Effector memory CD4-positive, alpha-beta T cell (primary cell): ENCODE results near the gene CALD1.

Experiments used
- DNase-seq, 3 donors: peaks; one replicate each; pipeline ENCODE4 v3.0.0-alpha.2; 2020
- H3K27ac ChIP-seq: 2 replicates; pipeline ENCODE4 v1.7.0; 2013; ENCODE audit warnings: mild to moderate bottlenecking, low read length, moderate library complexity; ENCODE audit not compliant: insufficient read depth, poor library complexity, severe bottlenecking
- H3K27me3 ChIP-seq: replicated peaks from 2 replicates; pipeline ENCODE4 v1.7.0; 2013; ENCODE audit warnings: mild to moderate bottlenecking, low read length; ENCODE audit not compliant: insufficient read depth, control insufficient read depth, poor library complexity, severe bottlenecking
- H3K36me3 ChIP-seq: 2 replicates; pipeline ENCODE4 v1.7.0; 2013; ENCODE audit warnings: mild to moderate bottlenecking, low read length, moderate library complexity; ENCODE audit not compliant: control insufficient read depth, insufficient read depth
- H3K4me1 ChIP-seq: 2 replicates; pipeline ENCODE4 v1.7.0; 2013; ENCODE audit warnings: low read length, mild to moderate bottlenecking; ENCODE audit not compliant: control insufficient read depth, insufficient read depth, poor library complexity, severe bottlenecking
- H3K4me3 ChIP-seq: 2 replicates; pipeline ENCODE4 v1.7.0; 2013; ENCODE audit warnings: low read length, low read depth, mild to moderate bottlenecking; ENCODE audit not compliant: insufficient read depth, poor library complexity, severe bottlenecking
- H3K9me3 ChIP-seq: 2 replicates; pipeline ENCODE4 v1.7.0; 2013; ENCODE audit warnings: mild to moderate bottlenecking, low read length, moderate library complexity; ENCODE audit not compliant: control insufficient read depth

CALD1 gene

DNA sequence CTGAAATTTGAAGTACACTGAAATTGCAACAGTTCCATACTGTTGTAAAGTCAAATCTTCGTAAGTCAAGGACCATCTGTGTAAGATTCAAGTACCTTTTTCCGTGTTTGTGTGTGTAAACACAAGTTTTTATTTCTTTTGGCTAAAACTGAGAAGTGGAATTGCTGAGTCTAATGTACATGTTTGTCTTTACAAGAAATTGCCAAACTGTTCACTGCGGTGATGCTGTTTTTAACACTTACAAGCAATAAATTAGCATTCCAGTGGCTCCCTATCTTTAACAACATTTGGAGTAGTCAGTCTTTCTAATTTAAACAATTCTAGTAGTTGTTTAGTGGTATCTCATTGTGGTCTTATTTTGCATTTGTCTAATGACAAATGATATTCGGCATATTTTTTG lies 23.3 kb downstream of the CALD1 start:
- Histone ChIP-seq H3K9me3 (no peaks in the 10 kb centered on the region), H3K27me3 (no peaks in the 10 kb centered on the region), H3K27ac (no peak overlapping the region), H3K4me1 (no peaks in the 10 kb centered on the region), H3K4me3 (no peak overlapping the region), H3K36me3 (no peaks in the 10 kb centered on the region)
- DNase-seq, result no peak

GRCh38 chr7:134804351-134804750 lies 24.9 kb downstream of the CALD1 start:
- Histone ChIP-seq H3K4me3 (no peak overlapping the region), H3K27ac (no peak overlapping the region), H3K27me3 (no peaks in the 10 kb centered on the region)

GRCh38 chr7:134804854-134805253 lies 25.4 kb downstream of the CALD1 start:
- no peaks in the 10 kb centered on the region for H3K27me3 ChIP-seq
- no peaks in the 10 kb centered on the region for H3K36me3 ChIP-seq
- H3K27ac ChIP-seq, result no peak overlapping the region
- no peak for DNase-seq
- no peak overlapping the region for H3K4me3 ChIP-seq
- H3K9me3 ChIP-seq, result no peaks in the 10 kb centered on the region
- no peaks in the 10 kb centered on the region for H3K4me1 ChIP-seq

More at GRCh38 chr7:134804351-134804750, 24.9 kb downstream of the CALD1 start:
- DNase-seq, result no peak
- Histone ChIP-seq H3K9me3 (no peaks in the 10 kb centered on the region), H3K36me3 (no peaks in the 10 kb centered on the region), H3K4me1 (no peaks in the 10 kb centered on the region)

DNA sequence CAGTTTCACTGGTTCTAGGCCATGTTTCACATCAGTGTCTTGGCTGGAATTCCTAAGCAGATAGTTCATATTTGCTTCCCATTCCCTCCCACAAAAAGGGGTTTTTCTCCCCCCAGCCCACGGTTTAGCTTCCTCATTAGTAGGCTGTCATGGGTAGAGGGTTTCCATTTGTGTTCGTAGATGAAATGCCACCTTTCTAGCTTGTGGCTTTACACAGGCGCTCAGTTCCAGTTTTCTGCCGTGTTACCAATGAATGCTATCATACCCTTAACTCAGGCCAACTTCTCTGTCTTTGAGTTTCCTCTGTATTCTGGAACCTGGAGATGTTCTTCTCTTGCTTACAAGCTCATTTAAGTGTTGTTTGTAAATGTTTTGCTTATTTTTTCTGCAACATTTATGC lies 26.8 kb downstream of the CALD1 start:
- Histone ChIP-seq H3K9me3 (no peaks in the 10 kb centered on the region), H3K4me1 (no peaks in the 10 kb centered on the region), H3K27ac (no peak overlapping the region), H3K4me3 (no peak overlapping the region), H3K36me3 (no peaks in the 10 kb centered on the region), H3K27me3 (no peaks in the 10 kb centered on the region)
- no peak for DNase-seq

- no peaks in the 10 kb centered on the region for H3K9me3 ChIP-seq
- no peaks in the 10 kb centered on the region for H3K27me3 ChIP-seq
- H3K36me3 ChIP-seq, result no peaks in the 10 kb centered on the region
- no peak overlapping the region for H3K27ac ChIP-seq
- H3K4me3 ChIP-seq, result no peak overlapping the region
- DNase-seq, result no peak
- H3K4me1 ChIP-seq, result no peaks in the 10 kb centered on the region
Measured at GRCh38 chr7:134809616-134810015, 30.2 kb downstream of the CALD1 start.

- DNase-seq, result no peak
Measured at GRCh38 chr7:134811765-134812164, 32.3 kb downstream of the CALD1 start.

DNA sequence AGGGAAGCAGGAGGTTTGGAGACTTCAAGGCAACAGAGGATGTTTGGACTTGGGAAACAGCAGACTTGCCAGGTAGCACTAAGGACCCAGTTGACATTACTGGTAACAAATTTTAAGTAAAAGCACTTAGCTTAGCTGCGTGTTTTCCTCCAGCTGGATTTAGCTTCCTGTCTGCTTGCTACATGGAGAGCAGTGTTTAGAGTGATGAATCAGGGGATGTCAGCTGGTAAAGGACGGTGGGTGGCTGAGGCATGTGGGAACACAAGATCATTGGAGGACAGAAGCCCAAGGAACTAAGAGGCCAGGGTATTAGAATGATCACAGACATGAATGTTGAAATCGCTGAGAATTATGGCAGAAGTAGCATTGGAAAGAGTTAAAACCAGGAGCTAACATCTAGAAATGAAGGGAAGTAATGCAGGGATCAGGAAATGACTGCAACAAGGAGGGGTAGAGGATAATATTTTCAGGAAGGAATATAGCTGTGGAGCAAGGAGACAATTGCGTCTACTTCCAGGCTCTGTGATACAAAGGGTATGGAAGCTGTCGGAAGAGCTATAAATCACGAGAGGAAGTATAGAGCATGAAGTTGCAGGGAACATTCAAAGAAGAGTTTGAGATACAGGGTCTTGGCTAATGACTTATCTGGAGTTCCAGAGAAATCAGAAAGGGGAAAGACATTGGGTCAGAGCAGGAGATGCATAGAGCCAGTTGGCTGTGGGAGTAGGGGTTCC lies 34.4 kb downstream of the CALD1 start:
- Histone ChIP-seq H3K36me3 (no peaks in the 10 kb centered on the region), H3K27ac (no peak overlapping the region), H3K27me3 (no peaks in the 10 kb centered on the region), H3K4me3 (no peak overlapping the region), H3K9me3 (no peaks in the 10 kb centered on the region), H3K4me1 (no peaks in the 10 kb centered on the region)
- DNase-seq, result no peak

More at GRCh38 chr7:134811765-134812164, 32.3 kb downstream of the CALD1 start:
- no peak overlapping the region for H3K27ac ChIP-seq
- no peaks in the 10 kb centered on the region for H3K9me3 ChIP-seq
- no peaks in the 10 kb centered on the region for H3K4me1 ChIP-seq
- H3K4me3 ChIP-seq, result no peak overlapping the region
- H3K27me3 ChIP-seq, result no peaks in the 10 kb centered on the region
- no peaks in the 10 kb centered on the region for H3K36me3 ChIP-seq

GRCh38 chr7:134814730-134815364 lies 35.4 kb downstream of the CALD1 start:
- no peak overlapping the region for H3K27ac ChIP-seq
- H3K36me3 ChIP-seq, result no peaks in the 10 kb centered on the region

DNA sequence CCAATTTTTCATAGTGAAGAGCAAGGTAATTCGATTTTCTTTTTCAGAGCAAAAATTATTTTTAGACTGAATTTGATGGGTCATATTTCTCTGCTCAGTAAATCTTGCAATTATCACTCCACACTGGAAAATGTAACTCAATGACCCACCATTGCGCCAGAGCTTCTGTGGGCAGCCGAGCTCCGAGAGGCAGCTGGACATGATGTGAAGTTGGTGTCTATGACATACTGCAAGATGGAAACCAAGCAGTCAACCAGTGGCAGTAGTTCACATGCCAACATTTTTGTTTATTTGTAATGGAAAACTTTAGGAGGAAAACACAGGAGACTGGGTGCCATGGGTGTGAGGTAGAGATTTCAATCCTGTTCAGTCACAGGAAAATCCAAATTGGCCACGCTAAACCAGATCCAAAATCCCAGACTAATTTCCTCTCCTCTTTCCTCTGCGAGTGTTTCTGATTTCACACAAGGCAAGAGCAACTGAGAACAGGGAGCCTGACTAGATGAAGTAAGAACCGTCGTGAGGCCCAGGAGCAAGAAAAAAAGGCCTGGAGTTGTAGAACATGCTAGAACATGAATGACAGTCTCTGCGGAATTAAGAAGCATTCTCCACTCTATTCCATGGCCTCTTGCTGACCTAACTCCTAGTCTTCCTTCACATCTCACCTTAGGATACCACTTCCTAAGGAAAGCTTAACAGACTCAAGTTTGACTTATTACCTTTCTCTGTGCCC lies 39.3 kb downstream of the CALD1 start:
- H3K36me3 ChIP-seq, result no peaks in the 10 kb centered on the region
- H3K9me3 ChIP-seq, result no peaks in the 10 kb centered on the region
- no peak overlapping the region for H3K27ac ChIP-seq
- H3K4me3 ChIP-seq, result no peak overlapping the region
- no peaks in the 10 kb centered on the region for H3K4me1 ChIP-seq
- no peaks in the 10 kb centered on the region for H3K27me3 ChIP-seq
- no peak for DNase-seq

More at GRCh38 chr7:134814730-134815364, 35.4 kb downstream of the CALD1 start:
- no peaks in the 10 kb centered on the region for H3K9me3 ChIP-seq
- DNase-seq, result no peak
- no peaks in the 10 kb centered on the region for H3K27me3 ChIP-seq
- no peaks in the 10 kb centered on the region for H3K4me1 ChIP-seq
- H3K4me3 ChIP-seq, result no peak overlapping the region

GRCh38 chr7:134819401-134819800 lies 40.0 kb downstream of the CALD1 start:
- Histone ChIP-seq H3K36me3 (no peaks in the 10 kb centered on the region), H3K27ac (no peak overlapping the region), H3K4me3 (no peak overlapping the region), H3K27me3 (no peaks in the 10 kb centered on the region), H3K4me1 (no peaks in the 10 kb centered on the region), H3K9me3 (no peaks in the 10 kb centered on the region)
- no peak for DNase-seq
